GM13977 (cell line): ENCODE data around the gene ADAMTS17.

ENCODE experiments used
- DNase-seq: peaks from one replicate; pipeline ENCODE4 v3.0.0; 2012; ENCODE audit warnings: low spot score
- in situ Hi-C: fragments of 300-500 bp; cut with MboI; formaldehyde crosslinking; loops from one replicate; pipeline ENCODE4 v1.12.0; 2022; ENCODE audit warnings: low sequenced_read_pairs, low pct_unique_long_range_greater_than_20kb, mixed read lengths, inconsistent platforms; ENCODE audit not compliant: unreplicated experiment
- TF ChIP-seq, protein P1 (sequence below): IDR thresholded peaks from 2 replicates; pipeline ENCODE4 v1.5.1; 2012; ENCODE audit warnings: mild to moderate bottlenecking, control low read depth; ENCODE audit not compliant: insufficient read depth; ENCODE audit errors: extremely low read depth, missing control alignments

Gene ADAMTS17

DNA sequence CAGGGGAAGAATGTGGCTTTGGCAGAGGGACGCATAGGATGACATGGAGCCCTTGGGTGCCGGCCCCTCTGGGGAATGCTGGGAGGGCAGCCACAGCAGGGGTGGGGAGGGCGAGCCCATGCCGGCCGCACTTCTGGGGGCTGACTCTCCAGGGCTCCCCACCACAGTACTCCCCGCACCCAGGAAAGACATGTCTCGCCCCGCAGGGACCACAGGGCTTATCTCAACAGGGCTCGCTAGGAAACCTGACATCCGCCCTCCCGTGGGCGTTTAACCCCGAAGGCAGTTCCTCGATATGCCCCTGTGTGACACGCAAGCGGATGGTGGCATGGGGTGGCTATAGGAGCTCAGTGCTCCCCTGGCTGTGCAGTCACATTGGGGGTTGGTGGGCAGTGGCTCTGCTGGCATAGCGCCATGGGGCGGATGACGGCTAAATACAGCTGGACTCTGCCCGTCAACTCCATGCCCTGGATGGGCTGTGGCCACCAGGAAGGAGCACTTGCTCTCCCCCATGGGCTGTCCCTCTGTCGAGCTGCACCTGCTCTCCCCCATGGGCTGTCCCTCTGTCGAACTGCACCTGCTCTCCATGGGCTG lies 141.4 kb downstream of the ADAMTS17 start:
- TF ChIP-seq, protein P1, sequence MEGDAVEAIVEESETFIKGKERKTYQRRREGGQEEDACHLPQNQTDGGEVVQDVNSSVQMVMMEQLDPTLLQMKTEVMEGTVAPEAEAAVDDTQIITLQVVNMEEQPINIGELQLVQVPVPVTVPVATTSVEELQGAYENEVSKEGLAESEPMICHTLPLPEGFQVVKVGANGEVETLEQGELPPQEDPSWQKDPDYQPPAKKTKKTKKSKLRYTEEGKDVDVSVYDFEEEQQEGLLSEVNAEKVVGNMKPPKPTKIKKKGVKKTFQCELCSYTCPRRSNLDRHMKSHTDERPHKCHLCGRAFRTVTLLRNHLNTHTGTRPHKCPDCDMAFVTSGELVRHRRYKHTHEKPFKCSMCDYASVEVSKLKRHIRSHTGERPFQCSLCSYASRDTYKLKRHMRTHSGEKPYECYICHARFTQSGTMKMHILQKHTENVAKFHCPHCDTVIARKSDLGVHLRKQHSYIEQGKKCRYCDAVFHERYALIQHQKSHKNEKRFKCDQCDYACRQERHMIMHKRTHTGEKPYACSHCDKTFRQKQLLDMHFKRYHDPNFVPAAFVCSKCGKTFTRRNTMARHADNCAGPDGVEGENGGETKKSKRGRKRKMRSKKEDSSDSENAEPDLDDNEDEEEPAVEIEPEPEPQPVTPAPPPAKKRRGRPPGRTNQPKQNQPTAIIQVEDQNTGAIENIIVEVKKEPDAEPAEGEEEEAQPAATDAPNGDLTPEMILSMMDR: no peak
- in situ Hi-C loops: no loop called here
- no peak for DNase-seq

DNA sequence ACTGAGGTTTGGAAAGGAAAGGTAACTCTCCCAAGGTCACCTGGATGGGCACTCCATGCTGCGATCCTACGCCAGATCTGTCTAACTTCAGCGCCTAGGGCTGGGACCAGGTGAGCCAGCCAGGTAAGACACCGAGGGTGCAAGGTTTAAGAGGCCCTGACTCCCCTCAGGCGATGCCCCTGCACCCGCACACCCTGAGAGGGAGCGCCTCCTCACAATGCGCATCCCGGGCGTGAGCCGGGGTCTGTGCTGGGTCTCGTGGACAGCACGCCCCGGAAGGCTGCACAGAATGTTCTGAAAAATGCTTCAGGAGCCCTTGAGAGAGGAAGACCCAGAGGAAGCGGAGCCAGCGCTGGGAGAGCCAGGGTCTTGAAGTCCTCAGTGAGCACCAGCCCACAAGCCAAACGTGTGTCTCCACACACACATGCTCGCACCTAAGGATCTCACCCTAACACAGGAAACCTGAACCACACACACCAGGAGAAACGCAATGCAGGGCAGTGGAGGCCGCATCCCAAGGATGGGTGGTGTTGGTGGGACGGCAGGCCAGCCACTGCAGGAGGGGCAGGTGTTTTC lies 142.0 kb downstream of the ADAMTS17 start:
- no peak for DNase-seq
- in situ Hi-C loops: no loop called here
- TF ChIP-seq, protein P1: no peak

DNA sequence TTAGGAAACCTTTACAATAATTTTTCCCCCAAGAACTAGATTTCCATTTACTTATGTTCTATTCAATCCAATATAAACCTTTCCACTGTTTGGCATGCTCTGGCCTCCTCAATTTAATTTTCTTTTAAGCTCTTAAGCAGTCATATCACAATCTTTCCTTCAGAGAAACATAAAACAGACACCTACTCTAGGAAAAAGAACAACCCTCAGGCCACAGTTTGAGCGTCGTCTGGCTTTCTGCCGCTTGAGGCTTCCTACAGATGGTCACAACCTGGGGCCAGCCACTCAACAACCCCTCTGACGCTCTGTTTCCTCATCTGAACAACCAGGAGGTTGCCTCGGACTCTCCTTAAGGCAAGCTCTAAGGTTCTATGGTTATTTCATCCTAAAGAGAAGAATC lies 143.3 kb downstream of the ADAMTS17 start:
- in situ Hi-C loops: no loop called here
- TF ChIP-seq, protein P1: no peak
- no peak for DNase-seq

DNA sequence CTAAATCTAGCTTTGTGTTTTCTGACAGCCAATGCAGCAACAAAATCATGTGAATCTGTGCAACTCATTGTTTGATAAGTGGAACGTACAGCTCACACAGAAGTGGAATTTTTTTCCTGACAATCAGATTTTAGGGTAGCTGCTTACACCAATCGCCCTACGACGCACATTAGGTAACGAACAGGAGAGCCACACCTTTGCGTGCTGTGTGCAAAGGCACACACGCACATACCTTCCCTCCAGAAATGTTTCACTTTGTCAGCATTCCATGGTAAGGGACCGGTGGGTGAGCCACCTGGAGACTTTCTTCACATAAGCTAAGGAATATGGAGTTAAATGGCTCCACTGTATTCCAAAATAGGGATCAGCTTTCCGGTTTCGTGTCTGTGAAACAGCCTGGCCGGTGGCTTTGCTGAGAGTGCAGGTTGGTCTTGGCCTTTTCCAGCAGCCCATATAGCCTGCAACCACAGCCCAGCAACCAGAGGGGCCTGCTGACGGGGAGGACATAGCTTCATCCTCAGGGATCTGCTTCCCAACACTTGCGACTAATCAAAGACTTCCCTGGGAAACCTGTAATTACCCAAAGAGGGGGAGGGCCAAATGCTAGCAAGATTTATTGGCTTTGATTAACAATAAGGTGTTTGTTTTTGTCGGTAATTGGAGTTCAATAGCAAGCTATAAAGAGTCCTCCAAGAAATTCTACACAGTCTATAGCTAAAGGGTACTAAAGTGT lies 145.3 kb downstream of the ADAMTS17 start:
- in situ Hi-C loops: no loop called here
- TF ChIP-seq, protein P1: no peak
- no peak for DNase-seq

DNA sequence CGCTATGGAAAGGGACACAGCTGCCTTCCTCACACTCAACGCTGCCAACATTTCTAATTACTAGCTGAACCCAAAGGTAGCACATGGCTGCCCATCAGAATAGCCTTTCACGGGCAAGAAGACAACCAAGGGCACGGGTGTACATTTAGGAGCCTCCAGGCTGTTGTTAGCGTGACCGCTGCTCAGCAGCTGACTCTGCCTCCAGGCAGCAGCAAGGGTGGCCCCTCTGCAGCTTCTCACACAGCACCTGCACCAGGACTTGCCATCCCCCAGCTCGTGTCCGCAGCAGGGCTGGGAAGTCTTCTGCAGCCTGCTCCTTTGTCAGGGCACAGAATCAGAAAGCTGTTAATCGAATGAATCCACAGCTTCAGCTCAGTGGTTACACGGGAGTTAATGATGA lies 146.8 kb downstream of the ADAMTS17 start:
- in situ Hi-C loops: no loop called here
- no peak for DNase-seq
- TF ChIP-seq, protein P1: no peak

DNA sequence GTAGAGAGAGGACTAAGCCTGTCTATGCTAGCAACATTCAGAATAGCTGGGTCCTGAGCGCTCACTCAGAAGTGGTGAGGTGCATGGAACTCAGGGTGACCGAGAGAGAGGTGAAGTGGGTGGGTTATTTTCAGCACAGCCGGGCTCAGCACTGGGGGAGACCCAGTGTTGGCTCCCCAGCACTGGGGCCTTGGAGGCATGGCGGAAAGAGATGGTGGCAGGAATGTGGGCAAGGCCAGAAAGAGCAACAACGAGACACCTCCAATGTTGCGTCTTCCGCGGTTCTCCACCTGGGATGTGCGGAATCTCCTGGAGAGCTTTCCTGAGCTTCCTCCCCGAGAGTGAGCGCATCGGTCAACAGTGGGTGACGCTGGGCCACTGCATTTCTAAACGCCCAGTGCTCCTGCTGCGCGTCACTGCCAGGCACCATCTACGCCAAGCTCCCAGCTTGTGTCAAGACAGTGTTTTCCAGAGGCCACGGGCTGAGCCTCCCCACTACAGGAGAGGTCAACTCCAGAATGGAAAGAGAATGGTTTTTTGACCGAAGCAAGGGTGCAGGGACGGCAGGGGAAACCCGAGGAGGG lies 148.4 kb downstream of the ADAMTS17 start:
- no peak for DNase-seq
- TF ChIP-seq, protein P1: no peak
- in situ Hi-C loops: no loop called here
